PFSK-1 (cell line): ENCODE results near the gene LSM6.

ENCODE experiments used
- FOXP2 ChIP-seq: optimal IDR thresholded peaks from 2 replicates; pipeline ENCODE3; 2011; ENCODE audit warnings: borderline replicate concordance, control low read depth, inconsistent platforms; ENCODE audit not compliant: insufficient read depth; ENCODE audit errors: extremely low read length, extremely low read depth
- POLR2AphosphoS5 ChIP-seq: IDR thresholded peaks from 2 replicates; pipeline ENCODE4 v1.6.1; 2012; ENCODE audit warnings: low read depth, mild to moderate bottlenecking, control low read depth, low read length, moderate library complexity
- SIN3A ChIP-seq: IDR thresholded peaks from 2 replicates; pipeline ENCODE4 v1.6.1; 2012; ENCODE audit warnings: mild to moderate bottlenecking, low read length, moderate library complexity, borderline replicate concordance; ENCODE audit not compliant: insufficient read depth

GRCh38 chr4:146183209-146183608 is 7.7 kb downstream of the LSM6 start:
- no peak for TF ChIP-seq FOXP2
- no peak for TF ChIP-seq POLR2AphosphoS5
- TF ChIP-seq SIN3A, result no peak
